SU-DHL-6 (cell line): Measurements from ENCODE around the gene ITPR3.

Experiments
- EZH2phosphoT487 ChIP-seq: fragments of 200-600 bp; sonication (generic), shearing (Covaris generic); conservative IDR thresholded peaks from 2 replicates; pipeline ENCODE4 v1.6.1; 2018; ENCODE audit warnings: mild to moderate bottlenecking, antibody characterized with exemption, low read length, moderate library complexity, mixed read lengths
- TF ChIP-seq, protein P1 (sequence below): fragments of 200-600 bp; sonication (generic); IDR thresholded peaks from one replicate; pipeline ENCODE4 v1.5.1; 2017; ENCODE audit warnings: antibody characterized with exemption, mild to moderate bottlenecking, low read length, moderate library complexity; ENCODE audit not compliant: insufficient read depth, poor library complexity, severe bottlenecking

DNA sequence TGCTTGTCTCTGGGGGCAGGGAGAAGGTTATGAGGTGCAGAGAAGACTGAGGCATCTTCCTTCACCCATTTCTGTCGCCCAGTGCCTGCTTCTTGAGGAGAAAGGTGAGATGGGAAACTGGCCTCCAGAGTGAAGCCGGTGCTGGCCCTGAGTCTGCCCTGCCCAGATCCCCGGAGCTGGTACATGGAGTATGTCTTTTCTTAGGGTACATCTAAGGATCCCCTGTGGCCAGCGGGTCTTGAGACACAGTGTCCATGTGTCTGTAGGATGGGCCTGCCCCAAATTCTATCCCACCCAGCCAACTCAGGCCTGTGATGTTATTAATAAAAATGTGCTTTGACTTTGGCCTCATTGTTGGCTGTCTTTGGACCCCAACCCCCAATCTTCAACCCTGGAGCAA is 32.2 kb upstream of the ITPR3 start:
- TF ChIP-seq, protein P1, sequence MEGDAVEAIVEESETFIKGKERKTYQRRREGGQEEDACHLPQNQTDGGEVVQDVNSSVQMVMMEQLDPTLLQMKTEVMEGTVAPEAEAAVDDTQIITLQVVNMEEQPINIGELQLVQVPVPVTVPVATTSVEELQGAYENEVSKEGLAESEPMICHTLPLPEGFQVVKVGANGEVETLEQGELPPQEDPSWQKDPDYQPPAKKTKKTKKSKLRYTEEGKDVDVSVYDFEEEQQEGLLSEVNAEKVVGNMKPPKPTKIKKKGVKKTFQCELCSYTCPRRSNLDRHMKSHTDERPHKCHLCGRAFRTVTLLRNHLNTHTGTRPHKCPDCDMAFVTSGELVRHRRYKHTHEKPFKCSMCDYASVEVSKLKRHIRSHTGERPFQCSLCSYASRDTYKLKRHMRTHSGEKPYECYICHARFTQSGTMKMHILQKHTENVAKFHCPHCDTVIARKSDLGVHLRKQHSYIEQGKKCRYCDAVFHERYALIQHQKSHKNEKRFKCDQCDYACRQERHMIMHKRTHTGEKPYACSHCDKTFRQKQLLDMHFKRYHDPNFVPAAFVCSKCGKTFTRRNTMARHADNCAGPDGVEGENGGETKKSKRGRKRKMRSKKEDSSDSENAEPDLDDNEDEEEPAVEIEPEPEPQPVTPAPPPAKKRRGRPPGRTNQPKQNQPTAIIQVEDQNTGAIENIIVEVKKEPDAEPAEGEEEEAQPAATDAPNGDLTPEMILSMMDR, result no peak
- TF ChIP-seq EZH2phosphoT487, result no peak
